DMS79 treated with DMSO at 0.1 percent for 48 hours (cell line): ENCODE results near the gene TPRA1.

Experiments
- DNase-seq: peaks from one replicate; lab custom pipeline; 2025; lab: John Stamatoyannopoulos, UW

TPRA1 gene

DNA sequence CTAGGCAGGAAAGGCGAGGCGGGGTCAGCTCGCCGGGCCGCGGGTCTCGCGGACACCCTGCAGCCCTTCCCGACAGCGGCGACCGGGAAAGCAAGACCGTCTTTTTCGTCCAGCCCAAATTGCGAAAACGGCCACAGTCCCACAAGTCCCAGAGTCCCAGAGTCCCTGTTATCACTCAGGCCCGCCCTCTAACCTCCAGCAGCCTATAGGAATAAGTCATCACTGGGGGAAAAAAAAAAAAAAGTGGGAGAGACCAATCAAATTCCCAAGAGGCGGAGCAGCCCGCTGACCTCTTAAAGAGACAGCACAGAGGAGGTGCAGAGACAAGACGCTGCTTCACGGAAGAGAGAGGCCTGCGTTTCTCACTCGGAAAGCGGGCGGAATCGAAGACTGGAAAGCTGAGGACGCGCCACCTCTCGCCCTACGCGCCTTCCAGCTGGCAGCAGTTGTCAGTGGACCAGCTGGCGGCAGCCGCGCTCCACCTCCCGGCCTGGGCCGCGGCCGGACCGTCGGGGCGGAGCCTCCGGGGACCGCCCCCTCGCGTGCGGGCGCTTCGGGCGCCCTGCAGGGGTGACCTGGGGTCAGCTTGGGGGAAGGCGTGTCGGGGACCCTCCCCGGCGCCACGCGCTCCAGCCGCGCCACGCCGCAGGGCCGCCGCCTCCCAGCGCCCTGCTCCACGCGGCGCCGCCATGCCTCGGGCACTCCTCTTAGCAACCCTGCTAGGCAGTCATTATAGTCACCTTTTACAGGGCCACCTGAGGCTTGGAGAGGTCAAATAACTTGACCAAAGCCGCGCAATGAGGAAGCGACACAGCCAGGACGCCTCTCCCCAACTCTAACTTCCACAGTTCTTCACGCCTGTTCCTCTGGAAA, at the start of gene TPRA1:
Gene TPRA1 (minus strand): TSS at position 141 of the 873 bp plus-strand sequence. CDS start 10,587 bp downstream, outside the sequence.
- DNase-seq = peak; percentile 97

DNA sequence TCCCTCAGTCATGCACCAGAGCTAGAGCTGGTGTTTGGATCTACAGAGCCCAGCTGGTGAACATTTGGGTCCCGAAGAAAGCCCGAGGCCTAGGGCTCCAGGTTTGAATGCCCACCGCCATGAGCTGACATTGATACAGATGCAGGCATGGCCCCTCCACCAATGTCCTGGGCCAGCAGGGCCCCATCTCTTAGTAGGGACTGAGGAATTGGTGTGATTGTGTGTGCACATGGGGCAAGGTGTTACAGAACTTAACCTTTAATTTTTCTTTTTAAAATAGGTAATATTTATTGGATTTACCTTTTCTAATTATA, 49.5 kb upstream of the TPRA1 start:
- no peak for DNase-seq

DNA sequence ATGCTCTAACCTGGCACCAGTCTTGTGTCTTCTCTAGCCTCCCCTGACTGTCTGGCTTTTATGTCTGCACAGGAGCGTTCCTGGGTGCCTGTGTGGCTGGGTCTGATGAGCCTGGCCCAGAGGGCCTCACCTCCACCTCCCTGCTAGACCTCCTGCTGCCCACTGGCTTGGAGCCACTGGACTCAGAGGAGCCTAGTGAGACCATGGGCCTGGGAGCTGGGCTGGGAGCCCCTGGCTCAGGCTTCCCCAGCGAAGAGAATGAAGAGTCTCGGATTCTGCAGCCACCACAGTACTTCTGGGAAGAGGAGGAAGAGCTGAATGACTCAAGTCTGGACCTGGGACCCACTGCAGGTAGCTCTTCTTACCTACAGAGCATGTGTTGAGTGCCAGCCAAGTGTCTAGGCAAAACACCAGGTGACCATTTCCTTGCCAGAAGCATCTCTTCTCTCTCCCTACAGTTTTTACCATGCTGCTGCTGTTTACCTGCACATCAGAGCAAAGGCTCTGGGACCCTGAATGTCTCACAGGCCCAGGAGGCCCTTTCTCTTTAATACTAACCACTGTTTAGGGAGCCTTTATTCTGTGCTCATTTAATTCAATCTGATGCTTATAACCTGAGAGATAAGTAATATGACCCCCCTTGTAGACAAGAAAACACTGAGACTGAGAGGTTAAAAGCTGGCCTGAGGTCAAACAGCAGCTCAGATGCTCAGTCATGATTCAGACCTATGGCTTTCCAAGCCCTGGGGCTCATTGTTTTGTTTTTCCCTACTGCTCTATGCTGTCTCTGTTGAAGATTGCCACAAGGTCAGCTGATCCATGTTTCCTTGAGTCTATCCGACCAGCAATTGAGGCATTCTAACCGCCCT, 48.9 kb upstream of the TPRA1 start:
- peak; percentile 53 for DNase-seq

DNA sequence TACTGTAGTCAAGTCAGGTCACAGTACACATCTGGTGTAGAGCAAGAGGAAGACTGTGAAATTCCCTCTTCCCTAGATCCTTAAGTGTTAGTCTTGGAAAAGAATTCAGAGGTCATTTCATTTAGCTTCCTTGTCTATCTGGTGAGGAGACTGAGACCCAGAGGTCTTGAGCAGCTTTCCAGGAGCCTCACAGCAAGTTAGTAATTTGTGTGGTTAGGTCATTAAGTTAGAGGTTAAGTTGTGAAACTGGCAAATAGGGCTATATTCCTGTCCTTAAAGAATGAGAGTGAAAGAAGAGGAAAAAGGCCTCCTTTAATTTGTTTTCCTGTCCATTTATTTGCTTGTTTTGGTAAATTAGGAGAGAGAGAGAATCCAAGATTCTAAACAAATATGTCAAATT, 47.4 kb upstream of the TPRA1 start:
- DNase-seq = no peak

DNA sequence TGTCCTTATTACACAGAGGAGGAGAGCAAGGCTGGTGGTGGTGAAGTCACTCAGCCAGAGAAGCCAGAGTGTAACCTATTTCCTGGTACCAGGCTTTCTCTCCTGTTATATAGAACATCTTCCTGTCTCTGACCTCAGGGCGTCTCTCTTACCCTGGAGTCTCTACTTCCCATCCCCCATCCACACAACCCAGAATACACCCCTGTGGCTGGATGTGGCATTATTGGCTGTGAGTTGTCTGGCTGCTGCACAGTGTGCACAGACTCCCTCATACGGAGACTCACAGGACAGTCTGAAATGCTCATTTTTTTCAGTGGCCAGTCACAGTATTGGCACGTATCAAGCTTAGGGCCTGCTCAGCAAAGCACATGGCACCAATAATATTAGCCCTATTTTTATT, 47.0 kb upstream of the TPRA1 start:
- no peak for DNase-seq

DNA sequence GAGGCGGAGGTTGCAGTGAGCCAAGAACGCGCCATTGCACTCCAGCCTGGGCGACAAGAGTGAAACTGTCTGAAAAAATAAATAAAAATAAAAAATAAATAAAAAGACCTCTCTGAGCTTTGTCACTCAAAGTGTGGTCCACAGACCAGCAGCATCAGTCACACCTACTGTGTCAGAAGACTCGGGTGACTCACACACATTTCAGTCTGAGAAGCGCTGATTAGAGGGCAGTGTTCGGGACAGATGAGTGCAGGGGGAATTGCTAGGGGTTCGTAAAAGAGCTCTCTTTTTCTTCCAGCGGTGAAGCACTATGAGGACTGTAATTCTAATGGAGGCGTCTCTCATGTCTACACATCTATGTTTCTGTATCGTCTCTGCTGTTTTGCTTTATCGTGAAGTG, 44.1 kb upstream of the TPRA1 start:
- no peak for DNase-seq

DNA sequence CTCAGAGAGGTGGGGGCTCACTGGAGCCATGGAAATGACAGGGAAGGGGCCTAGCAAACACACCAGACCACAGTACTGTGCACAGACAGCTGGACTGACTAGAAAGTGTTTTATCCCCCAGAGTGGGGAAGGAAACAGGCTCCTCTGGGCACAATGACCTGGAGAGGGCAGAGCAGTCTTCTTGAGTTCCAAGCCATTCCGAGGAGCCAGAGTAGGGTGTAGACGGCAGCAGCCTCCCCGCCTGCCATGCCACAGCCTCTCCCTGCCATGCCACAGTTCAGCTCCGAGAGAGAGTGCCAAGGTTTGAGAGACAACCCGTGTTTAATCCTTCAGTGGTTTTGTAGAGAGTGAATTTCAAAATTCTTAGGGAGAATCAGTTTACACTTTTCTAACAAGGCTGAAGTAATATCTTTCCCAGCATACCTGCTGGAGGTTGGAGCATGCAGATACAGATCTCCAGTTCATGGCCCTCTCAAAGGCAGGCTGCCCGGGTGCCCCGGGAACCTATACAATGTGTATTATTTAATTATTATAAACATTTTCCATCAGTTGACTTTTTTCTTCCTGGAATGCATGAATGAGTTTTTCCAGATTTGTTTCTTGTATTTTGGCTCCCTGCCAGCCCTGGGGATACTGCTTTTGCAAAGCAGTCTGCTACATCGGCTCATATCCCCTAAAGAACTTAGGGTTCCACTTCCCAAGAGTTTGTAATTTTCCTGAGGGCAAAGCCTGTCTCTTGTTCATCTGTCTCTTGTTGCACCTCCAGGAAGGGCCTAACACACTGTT, 41.7 kb upstream of the TPRA1 start:
- DNase-seq = peak; percentile 40

DNA sequence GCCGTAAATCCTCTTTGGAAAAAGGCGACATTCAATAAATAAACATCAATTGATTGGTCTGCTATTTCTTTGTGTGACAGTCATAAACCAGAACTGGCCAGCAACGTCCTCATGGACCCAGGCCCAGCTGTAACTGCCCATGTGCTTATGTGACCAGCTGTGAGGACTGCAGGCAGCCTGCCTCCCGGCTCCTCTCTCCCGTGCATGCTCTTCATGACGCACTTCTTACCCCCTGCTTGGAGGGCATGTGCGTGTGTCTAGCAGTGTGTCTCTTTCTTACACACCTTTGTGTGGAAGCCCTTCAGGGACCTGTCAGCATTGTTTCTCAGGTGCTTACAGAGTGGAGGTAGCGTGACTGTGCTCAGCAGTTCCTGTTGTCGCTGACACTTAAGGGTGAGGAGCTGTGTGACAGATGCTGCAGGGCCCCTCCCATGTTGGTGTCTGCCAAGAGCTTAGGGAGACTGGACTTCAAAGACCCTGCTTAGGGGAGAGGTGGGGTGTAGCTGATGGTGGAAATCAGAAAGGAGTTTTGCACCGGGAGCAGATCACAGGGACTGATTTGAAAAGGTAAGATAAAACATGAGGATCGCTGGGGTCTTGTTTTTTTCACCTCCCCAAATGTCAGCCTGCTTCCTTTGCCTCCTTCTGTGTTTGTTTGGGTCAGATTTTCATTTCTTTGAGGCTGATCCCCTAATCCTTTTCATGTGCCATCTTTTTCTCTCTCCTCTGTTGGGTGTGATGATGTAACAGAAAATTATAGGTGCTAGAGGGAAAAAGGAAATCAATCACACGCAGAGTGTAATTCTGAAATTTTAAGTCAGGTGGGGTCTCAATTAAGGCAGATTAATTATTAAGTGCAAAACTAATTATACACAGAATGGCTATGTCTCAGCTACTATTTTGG, 40.5 kb upstream of the TPRA1 start:
- DNase-seq = peak; percentile 51

DNA sequence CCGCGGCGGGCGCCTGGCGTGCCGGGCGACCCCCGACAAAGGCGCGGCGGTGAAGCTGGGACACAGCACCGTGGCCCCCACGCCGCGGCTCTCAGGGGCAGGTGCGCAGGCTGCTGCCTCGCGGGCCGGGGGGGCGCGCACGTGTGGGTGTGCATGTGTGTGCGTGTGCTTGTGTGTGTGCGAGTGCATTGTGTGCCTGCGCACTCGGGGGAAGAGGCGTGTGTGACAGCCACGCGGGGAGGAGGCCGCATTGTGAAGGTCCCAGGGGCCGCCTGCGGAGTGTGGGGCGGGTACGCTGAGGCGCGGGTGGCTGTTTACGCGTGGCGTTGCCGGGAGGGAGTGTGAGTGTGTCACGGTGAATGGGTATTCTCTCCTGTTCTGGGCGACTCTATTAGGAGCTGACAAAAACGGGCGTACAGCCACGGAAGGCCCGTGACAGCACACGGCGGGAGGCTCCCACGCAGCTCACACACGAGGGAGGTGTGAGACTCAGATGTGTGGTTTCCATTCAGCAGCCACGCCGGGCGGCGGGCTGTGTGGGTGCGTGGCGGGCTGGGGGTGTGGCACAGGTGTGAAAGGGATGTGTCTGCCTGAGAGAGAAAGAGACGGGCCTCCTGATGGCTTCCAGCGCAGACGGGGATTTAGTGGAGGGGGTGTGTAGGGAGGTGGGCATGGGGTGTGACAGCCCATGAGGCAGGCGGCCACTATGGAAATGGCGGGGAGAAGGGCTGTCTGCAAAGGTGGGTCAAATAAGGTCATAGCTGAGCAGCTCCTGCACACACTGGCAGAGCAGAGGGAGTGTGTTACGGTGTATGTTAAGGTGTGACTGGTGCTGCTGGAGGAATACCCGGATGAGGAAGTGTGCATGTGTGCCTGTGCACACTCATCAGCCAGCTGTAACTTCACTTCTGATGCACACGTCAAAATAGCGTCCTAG, 39.2 kb upstream of the TPRA1 start:
- peak; percentile 65 for DNase-seq

DNA sequence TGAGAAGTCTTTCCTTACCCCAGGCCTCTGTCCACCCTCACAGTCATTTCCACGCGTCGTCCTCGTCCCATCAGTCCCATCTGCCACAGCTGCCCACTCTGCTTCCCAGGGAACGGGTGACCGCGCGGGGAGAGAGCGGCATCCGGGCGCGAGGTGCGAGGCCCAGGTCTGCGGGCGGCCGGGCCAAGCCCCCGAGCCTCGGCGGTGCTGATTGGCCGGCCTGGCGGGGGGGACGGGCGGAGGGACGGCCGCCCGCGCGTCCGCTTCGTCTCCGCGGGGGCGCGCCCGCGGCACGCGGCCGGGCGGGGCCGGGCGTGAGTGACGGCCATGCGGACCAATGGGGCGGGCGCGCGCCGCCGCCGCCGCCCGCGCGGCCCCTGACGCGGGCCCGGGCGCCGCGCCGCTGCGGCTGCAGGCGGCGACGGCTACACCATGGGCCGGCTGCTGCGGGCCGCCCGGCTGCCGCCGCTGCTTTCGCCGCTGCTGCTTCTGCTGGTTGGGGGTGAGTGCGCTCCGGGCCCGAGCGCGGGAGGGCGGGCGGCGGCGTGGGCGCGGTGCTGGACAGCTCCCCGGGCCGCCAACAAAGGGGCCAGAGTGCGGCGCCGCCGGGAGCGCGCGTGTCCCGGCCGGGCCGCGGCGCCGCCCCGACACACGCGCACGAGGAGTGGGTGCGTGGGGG, 38.4 kb upstream of the TPRA1 start, which contains the start of gene PODXL2:
Gene PODXL2 (plus strand): TSS at position 398 of the 679 bp plus-strand sequence. CDS start 35 bp downstream, at position 433.
- peak; percentile 39 for DNase-seq

DNA sequence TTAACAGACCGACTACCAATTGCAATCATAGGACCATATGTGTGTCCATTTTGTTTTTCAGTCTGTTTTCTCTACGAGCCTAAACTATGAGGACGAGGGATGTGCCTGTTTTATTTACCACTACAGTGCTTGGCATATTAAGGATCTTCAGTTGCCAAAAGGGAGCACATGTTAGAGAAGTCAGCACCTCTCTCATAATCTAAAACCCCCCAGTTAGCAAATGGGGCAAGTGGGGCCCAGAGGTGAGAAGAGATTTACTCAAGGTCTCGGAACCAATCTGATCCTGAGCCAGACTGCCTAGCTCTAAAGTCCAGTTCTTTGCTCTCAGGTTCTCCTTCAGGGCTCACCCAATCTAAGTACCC, 37.9 kb upstream of the TPRA1 start:
- no peak for DNase-seq

DNA sequence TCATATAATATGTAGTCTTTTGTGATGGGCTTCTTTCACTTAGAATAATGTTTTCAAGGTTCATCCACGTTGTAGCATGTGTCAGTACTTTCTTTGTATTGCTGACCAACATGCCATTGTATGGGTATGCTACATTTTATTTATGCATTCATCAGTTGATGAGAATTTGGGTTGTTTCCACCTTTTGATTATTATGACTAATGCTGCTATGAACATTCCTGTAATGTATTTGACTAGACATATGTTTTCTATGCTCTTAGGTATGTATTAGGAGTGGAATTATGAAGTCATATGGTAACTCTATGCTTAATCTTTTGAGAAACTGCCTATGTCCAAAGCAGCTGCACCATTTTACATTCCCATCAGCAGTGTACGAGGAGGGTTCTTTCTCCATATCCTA, 35.3 kb upstream of the TPRA1 start:
- DNase-seq = no peak

DNA sequence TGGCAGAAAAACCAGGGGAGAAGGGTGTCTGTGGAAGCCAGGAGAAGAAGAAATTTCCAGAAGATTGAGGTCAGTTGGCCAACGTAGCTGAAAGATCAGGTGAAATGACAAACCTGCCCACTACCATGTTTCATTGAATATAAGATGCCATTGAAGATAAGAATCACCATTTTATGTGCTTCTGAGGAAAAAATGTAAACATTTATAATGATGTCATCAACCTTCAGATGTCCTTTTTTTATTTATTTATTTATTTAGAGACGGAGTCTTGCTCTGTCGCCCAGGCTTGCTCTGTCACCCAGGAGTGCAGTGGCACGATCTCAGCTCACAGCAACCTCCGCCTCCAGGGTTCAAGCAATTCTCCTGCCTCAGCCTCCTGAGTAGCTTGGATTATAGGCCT, 33.5 kb upstream of the TPRA1 start:
- no peak for DNase-seq

DNA sequence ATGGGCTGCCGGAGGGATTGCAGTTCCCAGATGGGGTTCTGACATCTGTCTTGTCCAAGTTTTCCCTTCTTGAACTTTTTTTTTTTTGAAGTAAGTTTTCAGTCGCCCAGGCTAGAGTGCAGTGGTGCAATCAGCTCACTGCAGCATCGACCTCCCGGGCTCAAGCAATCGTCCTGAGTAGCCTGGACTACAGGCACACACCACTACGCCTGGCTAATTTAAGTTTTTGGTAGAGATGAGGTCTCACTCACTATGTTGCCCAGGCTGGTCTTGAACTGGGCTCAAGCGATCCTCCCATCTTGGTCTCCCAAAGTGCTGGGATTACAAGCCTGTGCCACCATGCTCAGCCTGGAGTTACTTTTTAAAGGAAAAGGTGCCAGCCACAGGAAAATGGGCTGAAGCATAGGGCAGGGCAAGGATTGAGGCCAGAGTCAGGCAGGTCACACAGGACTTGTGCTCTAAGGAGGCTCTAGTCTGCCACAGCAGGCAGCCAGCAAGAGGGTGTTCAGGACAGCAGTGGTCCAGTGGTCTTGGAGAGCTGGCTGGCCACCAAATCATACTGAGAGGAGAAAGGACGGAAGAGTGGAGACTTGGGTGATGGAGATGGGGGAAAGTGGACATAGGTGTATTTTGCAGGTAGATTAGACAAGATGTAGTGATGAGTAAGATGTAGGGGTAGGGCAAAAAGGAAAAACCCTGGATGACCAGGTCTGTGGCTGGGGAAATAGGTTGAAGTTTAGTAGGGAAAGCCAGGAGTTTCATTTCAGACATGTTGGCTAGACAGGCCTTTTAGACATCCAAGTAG, 32.4 kb upstream of the TPRA1 start:
- no peak for DNase-seq

DNA sequence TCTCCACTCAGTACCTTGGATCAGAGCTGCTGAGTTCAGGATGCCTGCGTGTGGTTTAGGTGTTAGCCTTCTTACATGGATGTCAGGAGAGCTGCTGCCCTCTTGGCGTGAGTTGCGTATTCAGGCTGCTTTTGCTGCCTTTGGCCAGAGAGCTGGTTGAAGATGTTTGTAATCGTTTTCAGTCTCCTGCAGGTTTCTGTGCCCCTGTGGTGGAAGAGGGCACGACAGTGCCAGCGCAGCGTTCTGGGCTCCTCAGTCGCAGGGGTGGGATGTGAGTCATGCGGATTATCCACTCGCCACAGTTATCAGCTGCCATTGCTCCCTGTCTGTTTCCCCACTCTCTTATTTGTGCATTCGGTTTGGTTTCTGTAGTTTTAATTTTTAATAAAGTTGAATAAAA, 31.5 kb upstream of the TPRA1 start:
- no peak for DNase-seq

DNA sequence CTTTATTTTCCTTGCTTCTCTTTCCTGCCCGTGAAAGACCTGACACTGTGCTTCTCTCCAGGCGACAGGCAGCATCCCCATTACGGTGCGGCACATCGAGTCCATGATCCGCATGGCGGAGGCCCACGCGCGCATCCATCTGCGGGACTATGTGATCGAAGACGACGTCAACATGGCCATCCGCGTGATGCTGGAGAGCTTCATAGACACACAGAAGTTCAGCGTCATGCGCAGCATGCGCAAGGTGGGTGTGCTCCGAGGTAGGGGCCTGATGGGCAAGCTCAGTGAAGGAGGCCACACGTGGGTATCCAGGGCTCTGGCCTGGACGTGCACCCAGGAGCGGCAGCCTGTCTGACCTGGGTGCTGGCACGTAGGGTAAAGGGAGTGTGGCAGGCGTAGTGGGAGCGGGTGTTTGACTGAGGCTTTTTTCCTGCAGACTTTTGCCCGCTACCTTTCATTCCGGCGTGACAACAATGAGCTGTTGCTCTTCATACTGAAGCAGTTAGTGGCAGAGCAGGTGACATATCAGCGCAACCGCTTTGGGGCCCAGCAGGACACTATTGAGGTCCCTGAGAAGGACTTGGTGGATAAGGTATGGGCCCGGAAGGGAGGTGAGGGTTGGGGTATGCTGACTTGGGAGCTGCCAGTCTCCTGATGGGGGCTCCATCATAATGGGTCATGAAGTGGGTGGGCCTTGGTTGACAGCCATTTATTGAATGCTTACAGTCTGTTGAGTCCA, 30.3 kb upstream of the TPRA1 start:
- DNase-seq = no peak

DNA sequence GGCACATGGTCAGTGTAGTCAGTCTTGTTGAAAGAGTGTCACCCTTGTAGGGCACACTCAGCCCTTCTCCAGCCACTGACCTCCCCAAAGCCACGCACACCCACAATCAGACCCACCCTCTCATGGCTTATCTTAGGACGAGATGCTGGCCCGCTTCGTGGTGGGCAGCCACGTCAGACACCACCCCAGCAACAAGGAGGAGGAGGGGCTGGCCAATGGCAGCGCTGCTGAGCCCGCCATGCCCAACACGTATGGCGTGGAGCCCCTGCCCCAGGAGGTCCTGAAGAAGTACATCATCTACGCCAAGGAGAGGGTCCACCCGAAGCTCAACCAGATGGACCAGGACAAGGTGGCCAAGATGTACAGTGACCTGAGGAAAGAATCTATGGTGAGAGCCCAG, 28.4 kb upstream of the TPRA1 start:
- DNase-seq = no peak
